SKM-1 (cell line): ENCODE results near the gene MAN2B2.
"Not testable (repeated sequence)": the region's sequence is repeated elsewhere in the genome, so short reads cannot be mapped to it uniquely, and the experiment has no call there.

Source experiments
- DNase-seq: peaks from one replicate; lab custom pipeline; 2025; ENCODE audit not compliant: unreplicated experiment; lab: John Stamatoyannopoulos, UW

MAN2B2 gene

DNA sequence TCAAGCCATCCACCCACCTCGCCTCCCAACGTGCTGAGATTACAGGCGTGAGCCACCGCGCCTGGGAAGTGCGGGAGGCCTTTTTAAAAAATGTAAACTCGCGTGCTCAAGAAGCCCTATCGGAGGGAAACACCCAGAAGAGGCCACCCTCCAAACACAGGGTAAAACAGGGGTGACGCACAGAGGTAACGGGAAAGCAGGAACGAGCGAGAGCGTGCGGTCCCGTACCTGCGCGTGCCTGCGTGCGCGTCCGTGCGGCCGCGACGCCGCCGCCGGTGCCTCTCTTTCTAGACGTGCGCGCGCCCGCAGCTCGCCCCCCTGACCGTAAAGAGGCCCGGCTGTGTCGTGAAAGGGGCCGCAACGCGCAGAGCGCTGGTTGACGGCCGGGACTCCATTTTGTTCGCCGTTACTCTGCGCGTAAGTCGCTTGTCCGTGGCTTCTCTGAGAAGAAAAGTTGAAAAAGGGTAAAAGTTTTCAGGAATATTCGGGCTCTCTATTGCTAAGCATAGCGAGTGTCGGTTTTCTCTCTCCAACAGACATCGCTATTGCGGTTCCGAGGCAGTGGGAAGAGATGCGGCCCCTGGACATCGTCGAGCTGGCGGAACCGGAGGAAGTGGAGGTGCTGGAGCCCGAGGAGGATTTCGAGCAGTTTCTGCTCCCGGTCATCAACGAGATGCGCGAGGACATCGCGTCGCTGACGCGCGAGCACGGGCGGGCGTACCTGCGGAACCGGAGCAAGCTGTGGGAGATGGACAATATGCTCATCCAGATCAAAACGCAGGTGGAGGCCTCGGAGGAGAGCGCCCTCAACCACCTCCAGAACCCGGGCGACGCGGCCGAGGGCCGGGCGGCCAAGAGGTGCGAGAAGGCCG is 65.5 kb downstream of the MAN2B2 start, which contains the start of gene MRFAP1:
Gene MRFAP1, plus strand, starts transcription at position 394 of the 872 bp plus-strand sequence. Its CDS starts 178 bp downstream, at position 572.
- DNase-seq, result peak; percentile 95

DNA sequence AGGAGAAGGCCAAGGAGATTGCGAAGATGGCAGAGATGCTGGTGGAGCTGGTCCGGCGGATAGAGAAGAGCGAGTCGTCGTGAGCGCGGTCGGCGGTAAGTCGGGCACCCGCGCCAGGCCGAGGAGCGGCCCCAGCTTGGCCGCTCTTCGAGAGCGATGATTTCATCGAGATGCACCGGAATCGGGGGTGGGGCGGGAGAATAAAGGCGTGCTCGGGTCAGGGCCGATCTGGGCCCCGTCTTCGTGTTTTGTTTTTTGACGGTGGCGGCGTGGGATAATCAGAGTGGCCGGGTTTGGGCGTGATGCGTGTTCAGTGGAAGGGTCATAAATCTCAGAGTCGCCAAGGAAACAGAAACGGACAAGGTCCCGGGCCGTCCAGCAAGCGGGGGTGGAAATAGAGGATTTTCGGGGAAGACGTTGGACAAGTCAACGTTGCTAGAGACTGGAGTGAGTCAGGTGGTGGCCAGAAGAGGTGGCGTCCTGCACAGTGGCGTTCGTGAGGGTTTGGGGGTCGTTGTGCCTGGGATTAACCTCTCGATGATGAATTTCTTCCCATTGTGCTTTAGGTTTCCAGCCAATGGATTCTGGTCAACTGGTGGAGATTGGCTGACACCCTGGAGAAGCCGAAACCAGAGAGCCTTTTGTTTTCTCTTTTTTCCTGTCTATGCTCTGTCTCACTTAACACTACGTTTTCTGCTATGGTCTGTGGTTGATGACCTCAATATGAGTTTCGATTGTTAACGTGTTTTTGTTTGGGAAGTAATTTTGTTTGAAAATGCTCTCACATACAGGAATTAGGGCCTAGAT is 66.4 kb downstream of the MAN2B2 start:
- DNase-seq, result no peak

DNA sequence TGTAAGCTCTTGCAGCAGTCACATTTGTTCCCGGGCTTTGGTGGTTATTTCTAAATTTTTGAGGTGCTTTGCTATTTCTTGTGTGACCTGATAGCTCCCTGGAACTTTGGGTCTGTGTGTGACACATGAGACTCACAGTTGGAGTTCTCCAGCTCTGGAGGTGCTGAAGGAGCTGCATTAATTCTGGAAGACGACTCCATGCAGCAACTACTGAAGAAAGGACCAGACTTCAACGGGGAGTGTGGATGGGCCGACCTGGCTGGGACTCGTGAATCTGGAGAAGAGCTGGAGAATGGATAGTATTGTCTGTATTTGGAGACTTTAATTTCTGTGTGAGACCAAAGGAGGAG is 67.0 kb downstream of the MAN2B2 start:
- no peak for DNase-seq

DNA sequence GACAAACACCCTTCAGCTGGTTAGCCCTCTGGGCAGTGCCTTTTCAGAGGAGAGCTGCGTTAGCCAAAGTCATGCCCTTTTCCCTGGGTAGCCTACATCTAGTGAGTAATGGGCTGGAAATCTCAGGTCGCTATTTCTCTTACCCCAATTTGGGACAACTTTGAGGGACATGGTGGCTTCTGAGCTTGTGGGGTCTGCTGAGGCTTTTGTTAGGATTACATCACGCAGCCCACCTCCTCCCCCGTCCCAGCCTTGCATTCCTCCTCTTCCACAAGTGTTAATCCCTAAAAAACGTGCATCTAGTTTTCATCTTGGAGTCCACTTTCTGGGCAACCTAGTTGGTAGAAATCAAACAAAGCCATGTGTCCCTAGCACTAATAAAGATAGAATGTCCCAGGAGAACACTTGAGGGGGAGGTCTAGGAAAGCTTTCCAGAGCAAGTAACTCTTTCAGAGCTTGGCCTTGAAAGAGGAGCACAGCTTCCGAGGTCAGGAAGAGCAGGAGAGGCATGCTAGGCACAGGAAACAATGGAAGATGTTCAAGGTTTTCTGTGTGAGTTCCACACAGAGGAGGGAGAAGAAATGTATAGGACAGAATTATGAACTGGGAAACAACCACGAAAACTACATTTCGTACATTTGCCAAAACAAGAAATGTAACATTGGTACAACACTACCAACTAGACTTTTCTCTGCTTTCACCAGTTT is 68.3 kb downstream of the MAN2B2 start:
- no peak for DNase-seq

DNA sequence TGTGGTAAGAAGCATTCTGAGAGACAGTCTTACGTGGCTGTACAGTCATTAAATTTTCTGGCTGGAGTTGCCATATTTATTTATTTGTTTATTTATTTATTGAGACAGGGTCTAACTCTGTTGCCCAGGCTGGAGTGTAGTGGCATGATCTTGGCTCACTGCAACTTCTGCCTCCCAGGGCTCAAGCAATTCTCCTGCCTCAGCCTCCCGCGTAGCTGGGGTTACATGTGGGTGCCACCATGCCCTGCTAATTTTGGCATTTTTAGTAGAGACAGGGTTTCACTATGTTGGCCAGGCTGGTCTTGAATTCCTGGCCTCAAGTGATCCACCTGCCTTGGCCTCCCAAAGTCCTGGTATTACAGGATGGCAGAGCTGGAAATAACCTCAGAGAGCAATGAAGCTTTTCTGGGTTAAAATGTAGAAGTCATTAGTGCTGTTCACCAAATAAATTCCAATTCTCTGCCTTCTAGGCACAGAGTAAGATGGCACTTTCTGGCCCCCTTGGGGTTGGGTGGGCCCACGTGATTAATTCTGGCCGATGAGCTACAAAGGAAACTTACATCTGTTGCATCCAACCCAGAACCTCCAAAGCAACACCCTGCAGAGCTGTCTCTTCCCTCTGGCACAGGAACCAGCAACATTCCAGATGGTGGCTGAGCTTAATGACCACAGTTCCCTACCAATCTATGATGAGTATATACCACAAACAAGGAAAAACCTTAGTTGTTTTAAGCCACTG is 70.0 kb downstream of the MAN2B2 start:
- DNase-seq, result no peak

DNA sequence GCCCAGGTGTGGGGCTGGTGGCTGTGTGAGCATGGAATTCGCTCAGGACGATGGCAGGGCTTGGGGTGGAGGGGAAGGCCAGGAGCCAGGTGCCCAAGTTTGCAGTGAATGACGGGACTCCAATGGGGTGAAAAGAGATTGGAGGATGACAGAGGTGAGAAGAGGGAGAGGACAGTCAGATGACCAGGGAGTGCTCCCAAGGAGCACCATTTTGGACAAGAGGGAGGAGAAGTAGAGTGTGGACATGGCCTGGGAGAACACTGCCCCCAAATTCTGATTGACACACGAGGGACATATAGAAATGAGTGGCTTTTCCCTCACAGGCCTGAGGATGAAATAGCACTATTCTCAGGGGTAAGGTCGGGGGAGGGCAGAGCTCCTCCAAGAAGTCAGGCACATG is 72.2 kb downstream of the MAN2B2 start:
- no peak for DNase-seq

DNA sequence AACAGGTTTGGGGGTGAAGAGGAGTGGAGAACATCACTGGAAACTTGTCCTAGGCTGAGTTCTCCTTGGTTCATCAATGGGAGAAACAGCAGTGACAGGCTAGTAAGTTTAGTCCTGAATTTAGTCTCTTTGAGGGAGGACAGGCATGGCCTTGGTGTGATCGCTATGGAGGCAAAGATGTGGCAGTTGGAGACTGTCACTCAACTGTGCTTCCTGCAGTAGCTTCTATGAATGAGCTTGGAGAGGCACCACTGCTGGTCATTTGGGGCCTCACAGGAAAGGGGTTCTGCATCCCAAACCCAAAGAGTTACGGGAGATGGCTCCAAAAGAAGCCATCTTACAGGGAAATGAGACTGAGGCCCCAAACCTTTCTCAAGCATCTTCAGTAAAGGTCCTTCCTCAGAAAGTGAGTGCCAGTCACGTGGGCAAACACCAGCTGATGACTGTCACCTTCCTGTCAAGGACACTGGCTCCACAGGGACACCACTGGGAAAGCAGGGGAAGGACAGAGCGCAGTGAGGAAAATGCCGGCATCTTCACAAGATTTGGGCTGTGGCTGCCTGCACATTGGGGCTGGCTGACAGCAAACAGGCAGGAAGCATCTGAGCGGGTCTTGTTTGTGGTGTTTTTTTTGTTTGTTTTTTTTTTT is 72.7 kb downstream of the MAN2B2 start:
- DNase-seq, result no peak

DNA sequence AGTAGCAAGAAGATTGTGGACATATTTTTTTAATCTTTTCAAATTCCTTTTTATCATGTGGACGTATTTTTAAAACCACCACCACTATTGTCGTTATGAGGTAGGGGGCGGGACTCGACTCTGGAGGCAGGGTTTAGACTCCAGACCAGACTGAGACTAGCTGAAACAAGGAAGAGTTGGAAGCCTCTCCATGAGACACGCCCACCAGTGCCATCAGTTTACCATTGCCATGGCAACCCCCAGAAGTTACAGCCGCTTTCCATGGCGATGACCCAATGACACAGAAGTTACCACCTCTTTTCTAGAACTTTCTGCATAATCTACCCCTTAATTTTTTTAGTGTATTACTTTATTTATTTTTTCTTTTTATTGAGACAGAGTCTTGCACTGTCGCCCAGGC is 74.2 kb downstream of the MAN2B2 start:
- no peak for DNase-seq

DNA sequence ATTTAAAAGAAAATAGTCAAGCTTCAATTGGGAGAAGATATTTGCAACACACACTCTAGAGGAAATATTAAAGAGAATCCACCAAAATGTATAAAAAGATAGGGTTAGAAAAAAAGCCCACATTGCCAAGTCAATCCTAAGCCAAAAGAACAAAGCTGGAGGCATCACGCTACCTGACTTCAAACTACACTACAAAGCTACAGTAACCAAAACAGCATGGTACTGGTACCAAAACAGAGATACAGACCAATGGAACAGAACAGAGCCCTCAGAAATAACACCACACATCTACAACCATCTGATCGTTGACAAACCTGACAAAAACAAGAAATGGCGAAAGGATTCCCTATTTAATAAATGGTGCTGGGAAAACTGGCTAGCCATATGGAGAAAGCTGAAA is 79.2 kb downstream of the MAN2B2 start:
- not testable (repeated sequence) for DNase-seq

DNA sequence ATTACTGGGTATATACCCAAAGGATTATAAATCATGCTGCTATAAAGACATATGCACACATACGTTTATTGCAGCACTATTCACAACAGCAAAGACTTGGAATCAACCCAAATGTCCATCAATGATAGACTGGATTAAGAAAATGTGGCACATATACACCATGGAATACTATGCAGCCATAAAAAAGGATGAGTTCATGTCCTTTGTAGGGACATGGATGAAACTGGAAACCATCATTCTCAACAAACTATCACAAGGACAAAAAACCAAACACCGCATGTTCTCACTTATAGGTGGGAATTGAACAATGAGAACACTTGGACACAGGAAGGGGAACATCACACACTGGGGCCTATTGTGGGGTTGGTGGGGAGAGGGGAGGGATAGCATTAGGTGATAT is 80.3 kb downstream of the MAN2B2 start:
- not testable (repeated sequence) for DNase-seq

DNA sequence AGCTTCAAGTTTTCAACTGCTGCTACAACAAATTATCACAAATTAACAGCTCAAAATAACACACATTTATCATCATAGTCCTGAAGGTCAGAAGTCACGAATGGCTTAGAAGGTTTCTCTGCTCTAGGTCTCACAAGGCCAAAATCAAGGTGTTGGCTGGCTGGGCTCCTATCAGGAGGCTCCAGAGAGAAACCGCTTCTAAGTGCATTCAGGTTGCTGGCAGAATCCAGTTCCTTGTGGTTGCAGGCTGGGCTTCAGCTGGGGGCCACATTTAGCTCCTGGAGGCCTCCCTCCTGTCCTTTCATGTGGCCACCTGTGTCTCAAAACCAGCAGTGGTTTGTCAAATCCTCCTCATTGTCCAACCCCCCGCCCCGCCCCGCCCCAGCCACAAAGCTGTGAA is 80.9 kb downstream of the MAN2B2 start:
- DNase-seq, result no peak

DNA sequence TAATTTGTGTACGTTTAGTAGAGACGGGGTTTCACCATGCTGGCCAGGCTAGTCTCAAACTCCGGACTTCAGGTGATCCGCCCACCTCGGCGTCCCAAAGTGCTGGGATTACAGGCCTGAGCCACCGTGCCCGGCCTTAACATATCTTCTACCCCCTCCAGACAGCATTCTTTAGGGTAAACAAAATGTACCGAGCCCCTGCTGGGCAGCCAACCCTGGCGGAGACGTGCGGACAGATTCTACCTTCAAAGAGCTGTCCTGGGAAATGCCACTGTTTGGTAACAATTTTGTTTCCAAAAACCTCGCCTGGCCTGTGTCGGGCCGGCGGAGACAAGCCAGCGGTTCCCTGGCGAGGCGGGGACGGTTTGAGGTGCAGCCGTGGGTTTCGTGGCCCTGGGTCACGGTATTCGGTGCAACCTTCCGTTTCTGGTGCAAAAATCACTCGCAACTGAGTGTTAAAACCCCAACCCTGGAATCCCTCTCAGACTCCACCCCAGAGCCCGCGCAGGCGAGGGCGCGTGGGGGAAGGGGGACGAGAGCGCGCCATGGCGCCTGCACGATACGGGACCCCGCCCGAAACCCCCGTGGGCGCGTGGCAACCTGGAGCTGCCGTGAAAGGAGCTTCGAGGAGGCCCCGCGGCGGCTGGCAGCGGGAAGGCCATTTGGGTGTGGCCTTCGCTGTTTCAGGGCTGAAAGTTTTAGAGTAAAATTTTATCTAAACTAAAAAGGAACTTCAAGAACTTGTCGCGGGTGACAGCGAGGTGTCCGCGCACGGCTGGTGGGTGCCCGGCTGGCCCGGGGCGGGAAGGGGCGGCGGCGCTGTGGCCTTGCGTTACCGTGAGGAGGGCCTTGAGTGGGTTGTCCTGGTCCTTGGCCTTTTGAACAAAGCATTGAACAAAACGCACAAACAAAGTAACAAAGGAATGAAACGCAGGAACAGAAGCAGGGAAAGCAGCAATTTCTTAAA is 82.5 kb downstream of the MAN2B2 start:
- DNase-seq, result no peak

DNA sequence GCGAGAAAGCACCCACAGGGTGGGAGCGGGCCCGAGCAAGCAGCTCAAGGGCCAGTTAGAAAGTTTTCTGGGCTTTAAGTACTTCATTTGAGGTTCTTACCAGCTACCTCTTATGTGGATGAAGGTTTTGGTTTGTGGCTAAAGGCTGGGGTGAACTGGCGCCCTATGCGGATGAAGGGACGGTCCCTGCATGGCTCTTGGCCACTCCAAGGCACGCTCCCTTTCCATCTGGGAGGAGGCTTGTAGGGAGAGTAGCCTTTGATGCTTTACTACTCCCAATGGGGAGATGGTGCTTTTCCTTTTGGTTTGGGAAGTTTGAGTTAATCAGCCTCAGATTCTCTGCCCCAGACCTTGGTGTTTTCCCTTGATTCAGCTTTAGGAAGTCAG is 83.2 kb downstream of the MAN2B2 start:
- DNase-seq, result no peak

DNA sequence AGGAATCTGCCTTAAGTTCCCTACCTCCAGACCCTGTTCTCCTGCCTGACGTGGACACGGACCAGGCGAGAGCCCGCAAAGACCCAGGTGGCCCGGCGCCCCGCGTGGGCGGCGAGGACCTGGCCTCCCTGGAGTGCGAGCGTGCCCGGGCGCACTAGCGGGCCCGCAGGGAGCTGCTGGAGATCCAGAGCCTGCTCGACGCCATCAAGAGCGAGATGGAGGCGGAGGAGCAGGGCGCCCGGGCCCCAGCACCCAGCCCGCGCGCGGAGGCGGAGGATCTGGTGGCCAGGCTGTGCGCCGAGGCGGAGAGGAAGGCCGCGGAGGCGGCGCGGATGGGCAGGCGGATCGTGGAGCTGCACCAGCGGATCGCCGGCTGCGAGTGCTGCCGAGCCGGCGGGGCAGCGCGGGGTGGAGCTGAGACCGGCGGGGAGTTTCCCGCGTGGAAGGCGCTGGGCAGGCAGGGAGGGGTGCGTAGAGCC is 83.6 kb downstream of the MAN2B2 start:
- DNase-seq, result no peak

DNA sequence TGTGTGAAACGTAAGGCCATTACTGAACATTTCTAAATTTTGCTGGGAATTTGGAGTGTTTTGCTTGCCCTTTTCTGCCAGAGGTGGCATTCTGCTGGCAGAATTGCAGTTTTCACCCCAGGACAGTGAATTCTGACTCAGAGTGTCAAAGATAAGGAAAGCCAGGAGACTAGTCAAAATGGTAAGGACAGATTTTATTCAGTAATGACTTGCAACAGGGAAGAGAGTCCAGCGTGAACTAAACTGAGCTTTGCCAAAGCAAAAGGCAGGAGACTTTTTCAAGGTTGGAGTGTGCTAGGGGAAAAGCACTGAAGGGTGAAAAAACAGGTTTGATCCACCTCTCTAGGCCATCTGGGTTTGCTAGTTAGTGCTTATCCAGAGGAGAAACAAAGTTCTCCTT is 84.9 kb downstream of the MAN2B2 start:
- DNase-seq, result no peak

DNA sequence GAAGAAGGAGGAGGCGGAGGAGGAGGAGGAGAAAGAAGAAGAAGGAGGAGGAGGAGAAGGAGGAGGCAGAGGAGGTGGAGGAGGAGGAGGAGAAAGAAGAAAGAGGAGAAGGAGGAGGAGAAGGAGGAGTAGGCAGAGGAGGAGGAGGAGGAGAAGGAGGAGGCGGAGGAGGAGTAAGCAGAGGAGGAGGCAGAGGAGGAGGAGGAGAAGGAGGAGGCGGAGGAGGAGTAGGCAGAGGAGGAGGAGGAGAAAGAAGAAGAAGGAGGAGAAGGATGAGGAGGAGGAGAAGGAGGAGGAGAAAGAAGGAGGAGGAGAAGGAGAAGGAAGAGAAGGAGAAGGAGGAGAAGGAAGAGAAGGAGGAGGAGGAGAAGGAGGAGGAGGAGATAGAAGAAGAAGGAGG is 85.4 kb downstream of the MAN2B2 start:
- DNase-seq, result no peak

DNA sequence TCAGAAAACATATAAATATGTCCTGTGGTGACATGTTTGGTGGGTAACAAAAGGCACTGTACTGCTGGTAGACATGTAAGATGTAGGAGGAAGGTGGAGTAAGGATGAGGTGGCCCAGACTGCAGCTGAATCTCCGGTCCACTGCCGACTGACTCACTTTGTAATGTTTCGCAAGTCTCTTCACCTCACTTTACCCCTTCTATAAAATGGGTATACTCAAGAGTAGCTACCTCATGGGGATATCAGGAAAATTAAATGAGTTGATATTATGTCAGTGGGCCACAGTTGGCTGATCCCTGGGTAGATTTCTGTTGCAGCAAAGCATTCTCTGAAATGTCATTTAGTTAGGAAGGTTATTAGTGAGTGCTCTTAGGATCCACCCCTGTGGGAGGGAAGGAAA is 87.6 kb downstream of the MAN2B2 start:
- DNase-seq, result no peak

DNA sequence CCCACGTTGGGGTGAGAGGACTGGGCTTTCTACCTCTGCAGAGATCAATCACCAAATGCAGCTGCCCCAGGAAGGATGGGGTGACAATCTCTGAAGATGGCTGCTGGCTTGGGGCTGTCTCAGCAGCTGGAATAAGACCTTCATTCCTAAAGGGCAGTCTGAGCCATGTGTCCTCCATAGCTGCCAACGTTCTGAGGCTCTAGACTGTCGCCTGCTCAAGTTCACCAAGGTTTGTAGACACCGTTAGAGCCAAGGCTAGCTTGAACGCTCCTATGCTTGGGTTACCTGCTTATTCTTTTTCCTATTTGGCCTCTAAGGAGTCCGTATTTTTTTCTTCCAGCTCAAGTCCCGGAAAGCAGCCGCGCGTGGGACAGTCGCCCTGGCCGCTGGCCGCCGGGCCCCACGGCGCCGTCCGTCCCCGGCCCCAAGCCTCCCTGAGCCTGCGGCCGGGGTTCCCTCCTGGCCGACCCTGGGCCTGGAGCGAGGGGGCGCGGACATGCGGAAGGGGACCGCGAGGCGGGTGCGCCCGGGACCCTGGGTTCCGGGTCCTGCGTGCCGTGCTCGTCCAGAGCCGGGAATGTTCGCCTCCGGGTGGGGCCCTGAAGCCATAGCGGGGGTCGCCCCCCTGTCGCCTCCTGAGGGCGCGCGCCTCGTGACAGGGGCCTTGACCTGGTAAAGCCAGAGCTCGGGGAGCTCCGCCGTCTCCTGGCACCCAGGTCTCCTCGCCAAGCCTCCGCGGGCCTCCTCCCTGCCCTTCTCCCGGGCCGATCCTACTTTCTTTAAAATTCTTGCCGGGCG is 88.8 kb downstream of the MAN2B2 start:
- no peak for DNase-seq
